GM08714 (cell line): ENCODE data around the gene HOXB5.
A peak's percentile ranks its signal among the peaks of the same experiment; 100 is the strongest.

ENCODE experiments used
- H3K4me3 ChIP-seq: fragments of 200-500 bp; sonication (Bioruptor generic); 2 replicates; pipeline ENCODE4 v1.5.1; 2014; ENCODE audit warnings: mild to moderate bottlenecking, low read length, inconsistent platforms
- ZNF274 ChIP-seq: IDR thresholded peaks from 2 replicates; pipeline ENCODE4 v1.6.1; 2012; ENCODE audit warnings: mild to moderate bottlenecking, low read depth, low read length

Gene HOXB5

GRCh38 chr17:48558057-48558830, 35.3 kb downstream of the HOXB5 start:
- no peak overlapping the region for H3K4me3 ChIP-seq
- TF ChIP-seq ZNF274, result no peak

- TF ChIP-seq ZNF274, result no peak
- no peak overlapping the region for H3K4me3 ChIP-seq
Observed at GRCh38 chr17:48556576-48557401, 36.8 kb downstream of the HOXB5 start.

- H3K4me3 ChIP-seq, result no peak overlapping the region
- no peak for TF ChIP-seq ZNF274
Observed at GRCh38 chr17:48556229-48556575, 37.4 kb downstream of the HOXB5 start.

GRCh38 chr17:48555258-48556228, 38.0 kb downstream of the HOXB5 start:
- peak overlapping the region; percentile 33; the same call in 1 of the 2 replicates for H3K4me3 ChIP-seq
- TF ChIP-seq ZNF274, result no peak

GRCh38 chr17:48554412-48555257, 38.9 kb downstream of the HOXB5 start:
- no peak for TF ChIP-seq ZNF274
- no peak overlapping the region for H3K4me3 ChIP-seq

GRCh38 chr17:48553826-48554225, 39.8 kb downstream of the HOXB5 start:
- H3K4me3 ChIP-seq, result no peak overlapping the region

GRCh38 chr17:48553190-48553547, 40.4 kb downstream of the HOXB5 start:
- no peak overlapping the region for H3K4me3 ChIP-seq
- no peak for TF ChIP-seq ZNF274

More at GRCh38 chr17:48553826-48554225, 39.8 kb downstream of the HOXB5 start:
- TF ChIP-seq ZNF274, result no peak

GRCh38 chr17:48552466-48553189, 41.0 kb downstream of the HOXB5 start:
- no peak overlapping the region for H3K4me3 ChIP-seq

GRCh38 chr17:48551596-48552465, 41.7 kb downstream of the HOXB5 start:
- no peak overlapping the region for H3K4me3 ChIP-seq
- TF ChIP-seq ZNF274, result no peak

More at GRCh38 chr17:48552466-48553189, 41.0 kb downstream of the HOXB5 start:
- TF ChIP-seq ZNF274, result no peak

- no peak overlapping the region for H3K4me3 ChIP-seq
- no peak for TF ChIP-seq ZNF274
Observed at GRCh38 chr17:48551214-48551555, 42.4 kb downstream of the HOXB5 start.

GRCh38 chr17:48550502-48551213, 42.9 kb downstream of the HOXB5 start:
- no peak overlapping the region for H3K4me3 ChIP-seq
- TF ChIP-seq ZNF274, result no peak

- TF ChIP-seq ZNF274, result no peak
- no peak overlapping the region for H3K4me3 ChIP-seq
Observed at GRCh38 chr17:48549914-48550501, 43.6 kb downstream of the HOXB5 start.
